VCaP (cell line): Measurements from ENCODE around the gene PCBP1.
"Not testable (repeated sequence)": the region's sequence is repeated elsewhere in the genome, so short reads cannot be mapped to it uniquely, and the experiment has no call there.

Experiments used
- H3K27ac ChIP-seq: fragments of 450-650 bp; 2 replicates; pipeline ENCODE4 v1.5.1; 2017
- CTCF ChIP-seq: fragments of 450-650 bp; conservative IDR thresholded peaks from 2 replicates; pipeline ENCODE4 v1.5.1; 2017; ENCODE audit warnings: mild to moderate bottlenecking, moderate library complexity

Gene PCBP1

GRCh38 chr2:70094978-70095719 is 7.9 kb downstream of the PCBP1 start:
- peak overlapping the region; percentile 84 for H3K27ac ChIP-seq
- TF ChIP-seq CTCF = no peak

- no peak for TF ChIP-seq CTCF
- peak overlapping the region; percentile 84 for H3K27ac ChIP-seq
Observed at GRCh38 chr2:70095720-70096670, 8.7 kb downstream of the PCBP1 start.

- no peak for TF ChIP-seq CTCF
- no peak overlapping the region for H3K27ac ChIP-seq
Observed at GRCh38 chr2:70098032-70098431, 10.8 kb downstream of the PCBP1 start.

- no peak overlapping the region for H3K27ac ChIP-seq
- no peak for TF ChIP-seq CTCF
Observed at GRCh38 chr2:70099270-70099669, 12.0 kb downstream of the PCBP1 start.

GRCh38 chr2:70101174-70101573 is 13.9 kb downstream of the PCBP1 start:
- no peak for TF ChIP-seq CTCF
- no peak overlapping the region for H3K27ac ChIP-seq

- H3K27ac ChIP-seq = not testable (repeated sequence)
Observed at GRCh38 chr2:70101686-70102085, 14.4 kb downstream of the PCBP1 start.

- not testable (repeated sequence) for H3K27ac ChIP-seq
Observed at GRCh38 chr2:70102323-70102905, 15.1 kb downstream of the PCBP1 start.

GRCh38 chr2:70103531-70104061 is 16.3 kb downstream of the PCBP1 start:
- H3K27ac ChIP-seq = no peak overlapping the region
- no peak for TF ChIP-seq CTCF
